T-helper 2 cell treated with Interferon-gamma antibody and Interleukin-4, amounts not matched to agents 5 μg/mL and 100 μg/mL, for 36 hours (primary cell): ENCODE data around the gene MTHFD2L.
A peak's percentile ranks its signal among the peaks of the same experiment; 100 is the strongest.

ENCODE experiments used
- DNase-seq: peaks from one replicate; pipeline ENCODE4 v3.0.0; 2021; ENCODE audit warnings: low spot score
- H3K27ac Mint-ChIP-seq: one replicate; pipeline ENCODE4 v1.8.0; 2021; ENCODE audit warnings: mild to moderate bottlenecking, mixed read lengths
- H3K27me3 Mint-ChIP-seq: one replicate; pipeline ENCODE4 v1.8.0; 2021; ENCODE audit warnings: low read depth, mixed read lengths
- H3K36me3 Mint-ChIP-seq: one replicate; pipeline ENCODE4 v1.8.0; 2021; ENCODE audit warnings: low read depth, mixed read lengths
- H3K4me1 Mint-ChIP-seq: one replicate; pipeline ENCODE4 v1.8.0; 2021; ENCODE audit warnings: low read depth, mixed read lengths
- H3K4me3 Mint-ChIP-seq: one replicate; pipeline ENCODE4 v1.8.0; 2022; ENCODE audit warnings: mild to moderate bottlenecking, moderate library complexity, mixed read lengths
- H3K9me3 Mint-ChIP-seq: one replicate; pipeline ENCODE4 v1.8.0; 2021; ENCODE audit warnings: mixed read lengths

The MTHFD2L gene

GRCh38 chr4:74223098-74223497 lies 65.2 kb downstream of the MTHFD2L start:
- no peak for DNase-seq
- Mint-ChIP-seq H3K27me3 (peaks cover 3% of the 10 kb centered on the region), H3K9me3 (no peaks in the 10 kb centered on the region), H3K4me1 (no peaks in the 10 kb centered on the region), H3K27ac (no peak overlapping the region), H3K4me3 (no peak overlapping the region), H3K36me3 (no peaks in the 10 kb centered on the region)

- no peak for DNase-seq
- no peaks in the 10 kb centered on the region for H3K9me3 Mint-ChIP-seq
- no peak overlapping the region for H3K4me3 Mint-ChIP-seq
- no peak overlapping the region for H3K27ac Mint-ChIP-seq
- H3K27me3 Mint-ChIP-seq: peaks cover 3% of the 10 kb centered on the region
- H3K4me1 Mint-ChIP-seq: peaks cover 4% of the 10 kb centered on the region
- no peaks in the 10 kb centered on the region for H3K36me3 Mint-ChIP-seq
Observed at GRCh38 chr4:74223801-74224200, 65.9 kb downstream of the MTHFD2L start.

GRCh38 chr4:74228691-74229640 lies 71.0 kb downstream of the MTHFD2L start:
- H3K4me1 Mint-ChIP-seq: peaks cover 24% of the 10 kb centered on the region
- no peaks in the 10 kb centered on the region for H3K27me3 Mint-ChIP-seq
- no peak overlapping the region for H3K4me3 Mint-ChIP-seq
- peak overlapping the region; percentile 1 for H3K27ac Mint-ChIP-seq
- no peaks in the 10 kb centered on the region for H3K9me3 Mint-ChIP-seq
- peak; percentile 57 for DNase-seq
- no peaks in the 10 kb centered on the region for H3K36me3 Mint-ChIP-seq

GRCh38 chr4:74230902-74231499 lies 73.1 kb downstream of the MTHFD2L start:
- H3K9me3 Mint-ChIP-seq: no peaks in the 10 kb centered on the region
- H3K27ac Mint-ChIP-seq: no peak overlapping the region
- peaks cover 32% of the 10 kb centered on the region for H3K4me1 Mint-ChIP-seq
- no peak overlapping the region for H3K4me3 Mint-ChIP-seq
- H3K36me3 Mint-ChIP-seq: no peaks in the 10 kb centered on the region
- H3K27me3 Mint-ChIP-seq: no peaks in the 10 kb centered on the region
- peak; percentile 33 for DNase-seq

- DNase-seq: no peak
- no peaks in the 10 kb centered on the region for H3K9me3 Mint-ChIP-seq
- no peaks in the 10 kb centered on the region for H3K27me3 Mint-ChIP-seq
- H3K36me3 Mint-ChIP-seq: no peaks in the 10 kb centered on the region
- H3K4me1 Mint-ChIP-seq: peaks cover 19% of the 10 kb centered on the region
- no peak overlapping the region for H3K27ac Mint-ChIP-seq
- no peak overlapping the region for H3K4me3 Mint-ChIP-seq
Observed at GRCh38 chr4:74235135-74235534, 77.2 kb downstream of the MTHFD2L start.

GRCh38 chr4:74237425-74237966 lies 79.6 kb downstream of the MTHFD2L start:
- H3K4me1 Mint-ChIP-seq: peaks cover 8% of the 10 kb centered on the region
- H3K27me3 Mint-ChIP-seq: no peaks in the 10 kb centered on the region
- no peaks in the 10 kb centered on the region for H3K36me3 Mint-ChIP-seq
- no peak overlapping the region for H3K27ac Mint-ChIP-seq
- no peak for DNase-seq
- no peaks in the 10 kb centered on the region for H3K9me3 Mint-ChIP-seq
- H3K4me3 Mint-ChIP-seq: no peak overlapping the region

GRCh38 chr4:74244049-74244448 lies 86.1 kb downstream of the MTHFD2L start:
- Mint-ChIP-seq H3K9me3 (no peaks in the 10 kb centered on the region), H3K27ac (no peak overlapping the region), H3K27me3 (no peaks in the 10 kb centered on the region), H3K4me1 (peaks cover 9% of the 10 kb centered on the region), H3K36me3 (no peaks in the 10 kb centered on the region), H3K4me3 (no peak overlapping the region)
- DNase-seq: peak; percentile 11

- Mint-ChIP-seq H3K4me3 (no peak overlapping the region), H3K4me1 (no peaks in the 10 kb centered on the region), H3K9me3 (peaks cover 37% of the 10 kb centered on the region), H3K27ac (no peak overlapping the region), H3K27me3 (no peaks in the 10 kb centered on the region), H3K36me3 (no peaks in the 10 kb centered on the region)
- DNase-seq: no peak
Observed at GRCh38 chr4:74252933-74253332, 95.0 kb downstream of the MTHFD2L start.

GRCh38 chr4:74254386-74254785 lies 96.5 kb downstream of the MTHFD2L start:
- Mint-ChIP-seq H3K27ac (no peak overlapping the region), H3K9me3 (peaks cover 37% of the 10 kb centered on the region), H3K27me3 (no peaks in the 10 kb centered on the region), H3K36me3 (no peaks in the 10 kb centered on the region), H3K4me1 (no peaks in the 10 kb centered on the region), H3K4me3 (no peak overlapping the region)
- DNase-seq: no peak

- Mint-ChIP-seq H3K4me1 (no peaks in the 10 kb centered on the region), H3K27ac (no peak overlapping the region), H3K27me3 (no peaks in the 10 kb centered on the region), H3K36me3 (no peaks in the 10 kb centered on the region), H3K9me3 (peaks cover 30% of the 10 kb centered on the region), H3K4me3 (no peak overlapping the region)
- DNase-seq: no peak
Observed at GRCh38 chr4:74255096-74255495, 97.2 kb downstream of the MTHFD2L start.

- no peaks in the 10 kb centered on the region for H3K27me3 Mint-ChIP-seq
Observed at GRCh38 chr4:74258963-74259362, 101.0 kb downstream of the MTHFD2L start.

GRCh38 chr4:74260036-74260435 lies 102.1 kb downstream of the MTHFD2L start:
- DNase-seq: no peak
- Mint-ChIP-seq H3K27ac (no peak overlapping the region), H3K4me1 (no peaks in the 10 kb centered on the region), H3K4me3 (no peak overlapping the region), H3K36me3 (no peaks in the 10 kb centered on the region), H3K27me3 (no peaks in the 10 kb centered on the region), H3K9me3 (no peaks in the 10 kb centered on the region)

More at GRCh38 chr4:74258963-74259362, 101.0 kb downstream of the MTHFD2L start:
- no peak for DNase-seq
- Mint-ChIP-seq H3K27ac (no peak overlapping the region), H3K4me3 (no peak overlapping the region), H3K4me1 (no peaks in the 10 kb centered on the region), H3K9me3 (peaks cover under 1% of the 10 kb centered on the region), H3K36me3 (no peaks in the 10 kb centered on the region)

- Mint-ChIP-seq H3K9me3 (no peaks in the 10 kb centered on the region), H3K4me3 (no peak overlapping the region), H3K27me3 (no peaks in the 10 kb centered on the region), H3K4me1 (no peaks in the 10 kb centered on the region), H3K27ac (no peak overlapping the region), H3K36me3 (no peaks in the 10 kb centered on the region)
- no peak for DNase-seq
Observed at GRCh38 chr4:74262522-74262921, 104.6 kb downstream of the MTHFD2L start.

- H3K4me3 Mint-ChIP-seq: no peak overlapping the region
- peaks cover 5% of the 10 kb centered on the region for H3K4me1 Mint-ChIP-seq
- H3K27me3 Mint-ChIP-seq: no peaks in the 10 kb centered on the region
- H3K36me3 Mint-ChIP-seq: no peaks in the 10 kb centered on the region
- H3K27ac Mint-ChIP-seq: no peak overlapping the region
- H3K9me3 Mint-ChIP-seq: no peaks in the 10 kb centered on the region
- no peak for DNase-seq
Observed at GRCh38 chr4:74263551-74263950, 105.6 kb downstream of the MTHFD2L start.
